K562 (cell line): Measurements from ENCODE around the gene SCRN2. TPM values are rescaled to one million over a fixed set of nuclear protein-coding genes. Genes with fewer than 3 reads are reported as not detected.

ENCODE experiments used
- ATAC-seq: fragments of 200-7000 bp; cut with Tn5 transposase; 3 replicates; pipeline ENCODE4 v1.9.1; 2020; ENCODE audit warnings: moderate library complexity
- BruUV-seq: library from RNA; stranded (reverse); fragments of 400-500 nt; replicated peaks from 2 replicates; lab custom pipeline; 2021; lab: Mats Ljungman, UMichigan
- CTCF ChIA-PET: fragments of 300-600 bp; formaldehyde crosslinking; extraction: SDS; loops from one replicate; lab custom pipeline; 2021; ENCODE audit warnings: low intra/inter-chr PET ratio; lab: Yijun Ruan, JAX
- POLR2A ChIA-PET: fragments of 300-600, 350-650 bp; sonication (Branson Sonifier 250); formaldehyde crosslinking; extraction: SDS; loops from one replicate; lab custom pipeline; 2021; ENCODE audit warnings: antibody characterized with exemption, inconsistent platforms; lab: Yijun Ruan, JAX
- DNase-seq, 4 experiments: peaks; one replicate each; pipeline versions ENCODE4 v3.0.0 to v3.0.0-alpha.2; 2011 to 2018; ENCODE audit warnings: low spot score in 3 of 4, mixed read lengths in 3 of 4; ENCODE audit errors: extremely low read depth in 1 of 4
- FAIRE-seq: peaks from 2 replicates; lab custom pipeline; 2011; peaks lifted over from hg19 to GRCh38; lab: Jason Lieb, UNC
- H2AFZ ChIP-seq: 2 replicates; pipeline ENCODE4 v1.6.0; 2011; ENCODE audit warnings: low read depth, low read length, control low read depth, inconsistent platforms
- H3K27ac ChIP-seq: fragments of 200-600 bp; 3 replicates; pipeline ENCODE4 v1.8.0; 2011; ENCODE audit warnings: low read depth, mild to moderate bottlenecking, control low read depth, inconsistent platforms, low read length, moderate library complexity, mixed read lengths; ENCODE audit errors: extremely low read depth
- H3K27me3 ChIP-seq, 2 experiments: fragments of 300-600 bp in 1 of 2; 2 replicates in 1 of 2; 3 replicates in 1 of 2; pipeline versions ENCODE4 v1.6.0 to v1.8.0; 2011; ENCODE audit warnings: inconsistent platforms in 2 of 2, low read length in 2 of 2, mild to moderate bottlenecking in 1 of 2, mixed read lengths in 1 of 2, moderate library complexity in 1 of 2; ENCODE audit not compliant: control insufficient read depth in 2 of 2, insufficient read depth in 2 of 2
- H3K36me3 ChIP-seq: fragments of 300-600 bp; 3 replicates; pipeline ENCODE4 v1.8.0; 2011; ENCODE audit warnings: mild to moderate bottlenecking, low read length, inconsistent platforms; ENCODE audit not compliant: control insufficient read depth, insufficient read depth
- H3K4me1 ChIP-seq, 2 experiments: fragments of 200-600 bp in 1 of 2; replicated peaks in 1 of 2; 2 replicates in 1 of 2; 3 replicates in 1 of 2; pipeline versions ENCODE4 v1.5.1 to v1.8.0; 2011; ENCODE audit warnings: inconsistent platforms in 2 of 2, low read length in 2 of 2, mild to moderate bottlenecking in 1 of 2, mixed read lengths in 1 of 2, moderate library complexity in 1 of 2; ENCODE audit not compliant: control insufficient read depth in 2 of 2, insufficient read depth in 2 of 2
- H3K4me2 ChIP-seq: 2 replicates; pipeline ENCODE4 v1.6.1; 2011; ENCODE audit warnings: low read length, control low read depth, inconsistent platforms, mixed read lengths; ENCODE audit not compliant: insufficient read depth
- H3K4me3 ChIP-seq: fragments of 200-600 bp; sonication (generic), shearing (Covaris generic); 2 replicates; pipeline ENCODE4 v1.5.1; 2016; ENCODE audit warnings: control low read depth, inconsistent platforms
- H3K79me2 ChIP-seq: fragments of 200-600 bp; 3 replicates; pipeline ENCODE4 v1.8.0; 2011; ENCODE audit warnings: low read length, inconsistent platforms; ENCODE audit not compliant: control insufficient read depth, insufficient read depth
- H3K9ac ChIP-seq, 2 experiments: 2 replicates each; pipeline versions ENCODE4 v1.6.0 to v1.6.1; 2011; ENCODE audit warnings: low read depth in 2 of 2, low read length in 2 of 2, control low read depth in 1 of 2, inconsistent platforms in 1 of 2, mild to moderate bottlenecking in 1 of 2, mixed read lengths in 1 of 2; ENCODE audit not compliant: insufficient read depth in 1 of 2
- H3K9me1 ChIP-seq: one replicate; pipeline ENCODE4 v1.6.0; 2011; ENCODE audit warnings: inconsistent platforms, mild to moderate bottlenecking, low read length, moderate library complexity; ENCODE audit not compliant: control insufficient read depth, insufficient read depth
- H3K9me3 ChIP-seq: replicated peaks from 2 replicates; pipeline ENCODE4 v1.5.1; 2011; ENCODE audit warnings: low read depth, low read length, inconsistent platforms; ENCODE audit not compliant: control insufficient read depth, insufficient read depth
- H4K20me1 ChIP-seq: replicated peaks from 2 replicates; pipeline ENCODE4 v1.6.1; 2011; ENCODE audit warnings: low read length, inconsistent platforms, mixed read lengths; ENCODE audit not compliant: control insufficient read depth, insufficient read depth
- DACH1 ChIP-seq: fragments of 450-650 bp; IDR thresholded peaks from 2 replicates; pipeline ENCODE4 v1.6.1; 2018; ENCODE audit not compliant: partially characterized antibody
- IRF9 ChIP-seq: fragments of 450-650 bp; IDR thresholded peaks from 2 replicates; pipeline ENCODE4 v1.6.1; 2016; ENCODE audit warnings: missing biosample characterization, missing genetic modification characterization
- NFIC ChIP-seq: fragments of 450-650 bp; IDR thresholded peaks from 2 replicates; pipeline ENCODE4 v1.6.1; 2017; ENCODE audit warnings: mild to moderate bottlenecking, inconsistent platforms
- NFIX ChIP-seq: fragments of 250-450 bp; sonication (Bioruptor Pico); IDR thresholded peaks from 2 replicates; pipeline ENCODE4 v1.4.0; 2020; ENCODE audit warnings: low read depth, mild to moderate bottlenecking, moderate library complexity
- NR3C1 ChIP-seq: sonication (generic); formaldehyde crosslinking; IDR thresholded peaks from 2 replicates; pipeline ENCODE4 v1.8.1; 2022; ENCODE audit warnings: missing genetic modification reagents
- RBM25 ChIP-seq: fragments of 200-400 bp; formaldehyde crosslinking; IDR thresholded peaks from 2 replicates; pipeline ENCODE4 v1.6.1; 2018; ENCODE audit warnings: low read length, low read depth, moderate library complexity; ENCODE audit not compliant: severe bottlenecking
- RBM39 ChIP-seq: fragments of 200-400 bp; formaldehyde crosslinking; optimal IDR thresholded peaks from 2 replicates; pipeline ENCODE3; 2018; ENCODE audit warnings: low read depth, low read length
- TRIM25 ChIP-seq: fragments of 450-650 bp; IDR thresholded peaks from 2 replicates; pipeline ENCODE4 v1.7.0; 2016; ENCODE audit warnings: borderline replicate concordance
- ZNF121 ChIP-seq: sonication (generic); formaldehyde crosslinking; conservative IDR thresholded peaks from 2 replicates; pipeline ENCODE4 v1.8.0; 2022; ENCODE audit warnings: missing genetic modification reagents
- ZNF165 ChIP-seq: fragments of 250-450 bp; sonication (Bioruptor Pico); IDR thresholded peaks from 2 replicates; pipeline ENCODE4 v1.4.0; 2020; ENCODE audit warnings: borderline replicate concordance
- WGBS: fragments of 100-300 bp; shearing (Covaris generic); methylation state at CpG from one replicate; pipeline ENCODE4 v1.1.6; 2016; ENCODE audit warnings: low coverage, mixed read lengths; ENCODE audit not compliant: insufficient coverage; ENCODE audit errors: missing lambda C conversion rate; 5-methylcytosine and 5-hydroxymethylcytosine counted together
- in situ Hi-C: fragments of 300-500 bp; cut with MboI; formaldehyde crosslinking; loops from 4 replicates; pipeline ENCODE4 v1.15.0; 2018; ENCODE audit warnings: inconsistent platforms, mixed read lengths
- intact Hi-C: fragments of 100-400 bp; cut with micrococcal nuclease; formaldehyde crosslinking; loops from 2 replicates; pipeline ENCODE4 v1.14.2; 2022
- polyA plus RNA-seq, 8 experiments: library from polyadenylated mRNA; depleted of rRNA in 4 of 8; stranded (reverse) in 5 of 8; unstranded in 3 of 8; fragments of >200 nt; fragmentation: Nextera tagmentation in 2 of 8; fragmentation: Illumina TruSeq in 1 of 8; extraction: Ambion mirVana in 2 of 8; extraction: Trizol in 1 of 8; gene quantifications; 2 replicates each; pipeline versions ENCODE4 v1.2.1 to v1.2.3, GENCODE V29; 2011 to 2014; ENCODE audit warnings: inconsistent platforms in 1 of 8, missing spikeins in 1 of 8
- total RNA-seq, 7 experiments: library from RNA; depleted of rRNA in 6 of 7; stranded (reverse); fragments of >200 nt in 6 of 7; fragmentation: Illumina TruSeq in 2 of 7; extraction: Trizol in 2 of 7; gene quantifications; 2 replicates each; pipeline versions ENCODE4 v1.2.1 to v1.2.3, GENCODE V29; 2011 to 2021; ENCODE audit warnings: low replicate concordance in 1 of 7

Gene SCRN2
- total and polyA plus RNA-seq, 9 of the 15 experiments (the other 6 are each of a cell fraction or from before 2014, with no cell fraction given): 0.25 to 32.9 (median 13.6) TPM

GRCh38 chr17:47879776-47880454 is 38.8 kb upstream of the SCRN2 start:
- intact Hi-C loops: no loop called here

More at GRCh38 chr17:47879776-47880454, 38.8 kb upstream of the SCRN2 start:
- POLR2A ChIA-PET: interaction anchor here (0.6 to 0.7 kb wide), 4 partner anchors 9 to 52 kb away, joined by 3 to 4 read pairs (median 3); partner anchors contain the start of gene SP2
- Histone ChIP-seq H3K9me1 (no peaks in the 10 kb centered on the region), H3K9me3 (no peaks in the 10 kb centered on the region), H3K27me3 (no peaks in the 10 kb centered on the region), H4K20me1 (no peaks in the 10 kb centered on the region), H3K4me1 (peaks cover 40 to 43% of the 10 kb centered on the region in 2 experiments), H3K79me2 (no peaks in the 10 kb centered on the region), H3K27ac (no peak overlapping the region), H3K4me3 (no peak overlapping the region), H3K4me2 (no peak overlapping the region), H3K9ac (no peak overlapping the region), H3K36me3 (no peaks in the 10 kb centered on the region), H2AFZ (no peak overlapping the region)
- DNase-seq (no peak), ATAC-seq (no peak), FAIRE-seq (no peak)
- CTCF ChIA-PET: no interaction called here
- in situ Hi-C loops: no loop called here
- TF ChIP-seq NR3C1 (CRISPR knock-in tag): no peak
- TF ChIP-seq TRIM25: no peak
- TF ChIP-seq RBM39: no peak
- peak; percentile 63 for TF ChIP-seq RBM25
- no peak for TF ChIP-seq DACH1
- TF ChIP-seq IRF9: no peak
- peak; percentile 79 for TF ChIP-seq ZNF121
- peak; percentile 87 for TF ChIP-seq NFIC
- TF ChIP-seq ZNF165 (CRISPR knock-in tag): no peak
- 0 out of 2 replicates have a peak, but pooled peaks have one; percentile 13 for TF ChIP-seq NFIX (CRISPR knock-in tag)
- 70% methylated on average over 8 of the region's 8 CpGs for WGBS
- no TSS peak for BruUV-seq
